Measurements from ENCODE around the gene KIAA1328.
"Not testable (repeated sequence)": the region's sequence is repeated elsewhere in the genome, so short reads cannot be mapped to it uniquely, and the experiment has no call there.

Gene KIAA1328

GRCh38 chr18:36888778-36889177 lies 59.9 kb downstream of the KIAA1328 start:
- DNase-seq, result no peak

DNA sequence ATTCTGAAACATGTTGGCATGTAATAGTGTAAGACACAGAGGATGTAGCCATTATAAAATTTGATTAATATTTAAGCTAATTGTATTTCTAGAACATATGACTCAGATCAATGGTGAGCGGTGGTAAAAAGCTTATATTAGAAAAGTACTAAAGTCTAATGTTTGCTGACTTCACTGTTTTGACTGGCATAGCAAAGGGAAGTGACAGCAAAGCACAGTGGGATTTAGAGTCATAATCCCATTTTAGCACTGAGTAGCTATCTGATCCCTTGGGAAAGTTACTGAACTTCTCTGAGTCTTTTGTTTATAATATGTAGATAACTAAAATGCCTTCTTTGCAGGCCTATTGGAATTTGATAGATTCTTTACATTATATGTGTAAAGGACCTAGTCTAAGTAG lies 60.4 kb downstream of the KIAA1328 start:
- DNase-seq, result no peak

DNA sequence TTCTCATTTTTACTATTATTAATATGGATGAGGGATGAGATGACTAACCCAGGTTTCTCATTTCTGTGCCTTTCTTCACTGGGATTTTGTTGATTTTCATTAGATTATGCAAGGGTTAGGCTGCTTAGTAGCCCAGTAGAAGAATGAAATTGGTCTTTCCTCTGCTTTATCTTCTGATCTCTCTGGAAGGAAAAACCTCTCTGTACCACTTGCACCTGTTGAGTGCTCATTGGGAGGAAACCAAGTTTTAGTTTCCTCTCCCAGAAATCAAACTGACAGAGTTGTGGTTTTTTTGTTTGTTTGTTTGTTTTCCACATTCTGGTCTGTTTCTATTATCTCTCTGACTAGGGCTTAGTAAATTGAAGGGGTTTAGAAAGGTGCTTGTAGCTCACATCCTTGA lies 60.8 kb downstream of the KIAA1328 start:
- DNase-seq, result no peak

- no peak for DNase-seq
These were observed 61.7 kb downstream of the KIAA1328 start for GRCh38 chr18:36890598-36890997.

DNA sequence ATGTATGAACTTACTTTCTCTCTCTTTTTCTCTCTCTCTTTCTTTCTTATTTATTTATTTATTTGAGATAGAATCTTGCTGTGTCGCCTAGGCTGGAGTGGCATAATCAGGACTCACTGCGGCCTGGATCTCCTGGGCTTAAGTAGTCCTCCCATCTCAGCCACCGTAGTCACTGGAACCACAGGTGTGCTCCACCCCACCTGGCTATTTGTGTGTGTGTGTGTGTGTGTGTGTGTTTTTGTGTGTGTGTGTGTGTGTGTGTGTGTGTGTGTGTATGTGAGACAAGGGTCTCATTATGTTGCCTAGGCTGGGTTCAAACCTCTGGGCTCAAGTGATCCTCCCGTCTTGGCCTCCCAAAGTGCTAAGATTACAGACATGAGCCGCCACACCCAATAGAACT lies 64.3 kb downstream of the KIAA1328 start:
- DNase-seq, result no peak

DNA sequence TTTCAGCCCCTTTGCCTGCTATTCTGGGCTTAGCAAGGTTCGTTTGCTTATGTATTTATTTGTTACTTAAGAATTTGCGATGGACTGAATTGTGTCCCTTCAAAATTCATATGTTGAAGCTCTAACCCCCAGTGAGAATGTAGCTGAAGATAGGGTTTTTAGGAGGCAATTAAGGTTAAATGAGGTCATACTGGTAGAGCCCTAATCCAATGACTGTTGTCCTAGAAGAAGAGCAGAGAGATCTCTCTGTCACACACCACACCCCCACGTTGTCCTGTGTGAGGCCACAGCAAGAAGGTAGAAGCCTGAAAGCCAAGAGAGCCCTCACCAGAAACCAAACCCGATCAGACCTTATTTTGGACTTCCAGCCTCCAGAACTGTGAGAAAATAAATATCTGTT lies 66.7 kb downstream of the KIAA1328 start:
- DNase-seq, result no peak

- DNase-seq, result no peak
These were observed 68.3 kb downstream of the KIAA1328 start for GRCh38 chr18:36897253-36897652.

DNA sequence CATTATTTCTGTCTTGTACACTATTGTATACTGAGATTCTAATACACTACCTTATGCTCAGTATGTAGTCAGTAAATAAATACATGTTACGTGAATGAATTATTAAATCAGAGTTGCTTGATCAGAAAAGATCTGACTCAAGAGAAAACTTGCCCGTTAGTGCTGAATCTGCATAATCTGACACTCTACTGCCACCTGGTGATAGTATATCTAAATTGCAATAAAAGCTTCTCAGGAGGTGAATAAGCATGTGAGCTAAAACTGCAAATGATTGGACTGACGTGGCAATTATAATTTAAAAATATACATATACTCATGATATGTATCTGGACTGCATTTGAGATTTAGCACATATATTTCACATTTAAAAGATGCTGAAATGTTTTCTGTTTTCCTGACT lies 70.4 kb downstream of the KIAA1328 start:
- DNase-seq, result no peak

DNA sequence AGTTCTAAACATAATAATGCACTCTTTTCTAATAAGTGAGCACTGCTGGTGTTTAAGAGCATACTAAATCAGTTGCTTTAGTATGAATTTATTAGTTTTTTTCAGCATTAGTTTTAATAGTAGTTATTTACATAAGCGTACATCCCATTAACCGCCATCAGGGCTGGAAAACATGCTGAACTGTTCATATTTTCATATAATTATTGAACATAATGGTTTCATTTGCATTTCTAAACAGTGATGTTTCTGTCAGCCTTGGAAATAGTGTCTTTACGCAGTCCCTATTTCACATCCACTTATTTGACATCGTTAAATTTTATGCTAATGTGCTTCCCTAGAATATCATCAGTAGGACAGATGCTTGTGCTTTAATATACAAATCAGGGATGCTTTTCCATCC lies 71.5 kb downstream of the KIAA1328 start:
- DNase-seq, result no peak

DNA sequence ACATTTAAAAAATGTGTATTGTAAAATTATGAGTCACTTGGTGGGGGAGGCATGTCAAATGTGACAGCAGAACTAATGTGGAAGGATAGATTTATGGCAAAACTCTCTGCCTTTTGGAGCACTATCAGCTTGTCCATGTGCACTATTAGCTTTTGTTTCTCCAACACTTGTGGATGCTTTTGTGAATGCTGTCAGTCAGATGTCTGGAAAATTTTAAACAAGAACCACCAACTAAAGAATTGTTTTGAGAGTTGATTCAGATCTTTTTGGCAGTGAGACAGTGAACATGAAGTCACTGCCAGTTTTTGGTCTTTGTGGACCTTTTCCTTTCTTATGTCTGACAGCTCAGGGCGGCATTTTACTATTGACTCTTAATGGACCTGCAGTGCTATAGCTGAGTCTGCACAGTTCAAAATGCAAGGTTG lies 72.4 kb downstream of the KIAA1328 start:
- DNase-seq, result no peak

DNA sequence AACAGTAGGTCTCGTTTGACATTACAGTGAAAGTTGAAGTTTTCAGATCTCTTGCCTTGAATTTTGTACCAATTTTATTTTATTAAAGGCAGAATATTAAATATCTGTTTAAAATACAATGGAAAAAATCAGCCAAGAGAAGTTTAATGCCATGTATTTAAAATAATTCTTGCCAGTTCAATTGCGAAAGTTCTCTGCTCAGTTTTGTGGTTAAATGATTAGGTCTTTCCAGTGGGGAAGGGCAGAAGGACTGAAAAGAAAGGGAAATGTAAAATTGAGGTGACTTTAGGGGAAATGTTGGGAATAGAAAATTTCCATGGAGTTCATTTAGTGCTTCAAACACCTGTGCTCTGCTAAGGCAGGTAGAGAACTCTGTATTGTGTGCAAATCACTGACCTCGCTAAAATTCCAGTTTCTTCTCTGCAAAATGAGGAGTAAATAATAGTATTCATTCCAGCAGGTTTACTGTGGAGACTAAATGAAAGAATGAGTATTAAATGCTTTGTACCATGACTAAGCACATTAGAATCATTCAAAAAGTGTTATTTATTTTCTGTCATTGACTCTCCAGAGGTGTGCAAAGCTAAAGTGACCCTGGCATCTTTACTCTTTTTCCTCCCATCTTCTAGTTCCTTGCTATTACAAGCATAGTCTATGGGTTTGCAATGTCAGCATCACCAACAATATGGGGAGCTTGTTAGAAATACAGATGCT lies 74.4 kb downstream of the KIAA1328 start:
- DNase-seq, result no peak

DNA sequence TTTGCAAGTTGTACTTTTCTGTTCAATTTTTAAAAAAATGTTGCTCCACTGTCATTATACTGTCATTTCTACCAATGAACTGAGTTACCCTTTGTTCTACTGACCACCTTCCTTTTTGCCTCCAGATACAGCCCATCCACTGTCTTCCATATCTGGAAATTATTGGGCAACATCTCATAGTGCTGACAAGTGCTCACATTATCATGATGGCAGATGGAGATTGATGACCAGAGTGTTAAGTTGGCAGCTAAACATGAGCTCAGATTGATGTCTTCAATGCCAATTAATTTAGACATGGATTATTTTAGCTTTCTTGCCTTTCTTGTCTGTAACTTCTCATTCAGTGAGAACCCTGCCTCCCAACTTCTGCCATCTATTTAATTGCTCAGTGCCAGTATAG lies 76.6 kb downstream of the KIAA1328 start:
- DNase-seq, result no peak

DNA sequence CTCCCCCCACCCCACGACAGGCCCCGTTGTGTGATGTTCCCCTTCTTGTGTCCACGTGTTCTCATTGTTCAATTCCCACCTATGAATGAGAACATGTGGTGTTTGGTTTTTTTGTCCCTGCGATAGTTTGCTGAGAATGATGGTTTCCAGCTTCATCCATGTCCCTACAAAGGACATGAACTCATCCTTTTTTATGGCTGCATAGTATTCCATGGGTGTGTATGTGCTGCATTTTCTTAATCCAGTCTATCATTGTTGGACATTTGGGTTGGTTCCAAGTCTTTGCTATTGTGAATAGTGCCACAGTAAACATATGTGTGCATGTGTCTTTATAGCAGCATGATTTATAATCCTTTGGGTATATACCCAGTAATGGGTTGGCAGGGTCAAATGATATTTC lies 80.4 kb downstream of the KIAA1328 start:
- DNase-seq, result not testable (repeated sequence)

DNA sequence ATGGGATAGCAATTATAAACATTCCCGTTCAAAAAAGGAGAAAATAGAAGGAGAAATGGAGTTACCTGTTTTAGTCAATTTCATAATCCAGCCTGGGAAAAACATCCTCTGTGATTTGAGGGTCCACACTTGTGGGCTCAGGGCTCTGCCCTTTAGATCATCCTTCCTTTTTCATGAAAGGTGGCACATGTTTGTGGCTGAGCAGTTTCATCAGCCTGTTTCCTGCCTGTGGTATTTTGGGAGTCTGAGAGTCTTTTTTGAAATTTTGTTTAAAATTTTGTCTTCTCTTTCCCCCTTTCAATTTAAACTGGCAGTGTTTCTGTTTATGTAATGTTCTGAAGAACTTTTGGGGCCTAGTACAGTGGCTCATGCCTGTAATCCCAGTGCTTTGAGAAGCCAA lies 84.0 kb downstream of the KIAA1328 start:
- DNase-seq, result no peak

DNA sequence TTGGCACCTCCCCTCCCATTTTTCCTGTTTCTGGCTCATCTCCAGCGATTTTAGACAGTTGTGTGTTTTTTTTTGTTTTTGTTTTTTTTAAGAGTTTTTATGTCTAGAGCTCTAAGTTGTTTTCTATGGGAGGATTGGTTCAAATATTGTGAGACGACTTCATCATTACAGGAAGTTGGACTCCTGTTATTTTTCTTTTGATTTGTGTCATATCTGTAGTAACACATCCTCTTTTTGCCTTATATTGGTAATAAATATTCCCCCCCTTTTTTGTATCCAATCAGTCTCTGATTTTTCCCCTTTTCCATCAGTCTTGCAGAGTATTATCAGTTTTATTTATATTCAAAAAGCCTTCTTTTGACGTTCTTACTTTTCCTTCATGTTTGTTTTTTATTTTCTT lies 89.0 kb downstream of the KIAA1328 start:
- no peak for DNase-seq

- DNase-seq, result no peak
These were observed 100.7 kb downstream of the KIAA1328 start for GRCh38 chr18:36929601-36930000.

DNA sequence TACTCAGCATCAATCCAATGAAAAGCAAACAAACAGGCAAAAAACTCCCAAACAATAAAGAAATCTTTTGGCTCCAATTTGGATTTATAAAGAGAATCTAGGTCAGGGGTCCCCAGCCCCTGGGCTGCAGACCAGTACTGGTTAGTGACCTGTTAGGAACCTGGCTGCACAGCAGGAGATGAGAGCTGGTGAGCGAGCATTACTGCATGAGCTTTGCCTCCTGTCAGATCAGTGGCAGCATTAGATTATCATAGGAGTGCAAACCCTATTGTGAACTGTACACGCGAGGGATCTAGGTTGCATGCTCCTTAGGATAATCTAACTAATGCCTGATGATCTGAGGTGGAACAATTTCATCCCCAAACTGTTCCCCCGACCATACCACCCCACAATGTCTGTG lies 102.2 kb downstream of the KIAA1328 start:
- DNase-seq, result no peak

DNA sequence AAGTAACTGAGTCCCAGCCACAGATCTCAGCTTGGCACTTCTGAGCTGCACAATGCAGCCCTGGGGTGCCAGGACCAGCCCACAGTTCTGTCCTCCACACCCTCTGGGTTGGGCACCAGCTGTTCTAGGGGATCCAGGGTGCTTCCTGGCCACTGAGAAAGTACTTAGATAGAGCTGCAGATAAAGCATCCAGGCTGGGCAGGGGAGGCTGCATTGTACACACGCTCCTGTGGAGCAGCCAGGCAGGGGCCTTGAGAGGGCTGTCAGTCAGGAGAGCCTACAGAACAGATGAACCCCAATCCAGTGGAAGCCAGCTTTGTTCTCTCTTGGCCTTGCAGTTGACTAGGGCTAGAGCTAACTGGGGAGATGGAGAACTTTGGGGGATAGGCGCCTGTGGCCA lies 104.6 kb downstream of the KIAA1328 start:
- DNase-seq, result no peak

GRCh38 chr18:36934884-36935283 lies 106.0 kb downstream of the KIAA1328 start:
- no peak for DNase-seq

GRCh38 chr18:36942264-36942663 lies 113.3 kb downstream of the KIAA1328 start:
- DNase-seq, result no peak

DNA sequence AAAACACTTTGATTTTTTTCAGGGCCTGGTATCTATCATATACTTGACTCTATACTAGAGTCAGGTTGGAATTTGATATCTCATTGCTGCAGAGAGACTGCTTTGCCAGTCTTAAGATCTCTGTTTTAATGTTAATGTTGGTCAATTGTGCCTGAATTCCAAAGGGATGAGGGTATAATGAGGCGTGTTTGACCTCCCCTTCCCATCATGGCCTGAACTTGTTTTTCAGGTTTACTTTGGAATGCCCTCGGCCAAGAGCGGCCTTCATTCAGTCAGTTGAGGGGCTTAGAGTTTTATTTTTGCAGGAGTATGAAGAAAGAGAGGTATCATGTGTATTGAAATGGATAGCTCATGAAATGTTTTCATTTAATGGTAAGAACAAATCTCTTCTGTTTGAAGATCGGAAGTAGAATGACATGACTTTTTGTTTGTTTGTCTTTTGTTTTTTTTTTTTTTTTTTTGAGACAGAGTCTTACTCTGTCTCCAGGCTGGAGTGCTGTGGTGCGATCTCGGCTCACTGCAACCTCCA lies 119.0 kb downstream of the KIAA1328 start:
- DNase-seq, result no peak

DNA sequence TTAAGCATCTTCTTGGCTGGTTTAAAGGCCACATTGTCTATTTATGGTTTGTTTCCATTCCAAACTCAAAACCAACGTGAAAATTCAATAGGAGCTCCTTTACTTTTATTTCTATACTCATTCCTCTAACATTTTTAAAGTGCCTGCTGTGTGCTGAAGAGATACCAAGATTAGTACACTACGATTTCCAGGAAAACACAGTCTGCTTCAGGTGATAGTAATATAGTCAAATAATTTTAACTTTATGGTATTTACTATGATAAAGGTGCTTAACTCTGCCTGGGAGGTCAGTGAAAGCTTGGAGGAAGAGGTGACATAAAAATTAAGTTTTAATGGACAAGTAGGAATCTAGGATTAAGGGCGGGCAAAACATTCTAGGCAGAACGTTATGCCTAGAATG lies 121.4 kb downstream of the KIAA1328 start:
- no peak for DNase-seq

- DNase-seq, result no peak
These were observed 122.0 kb downstream of the KIAA1328 start for GRCh38 chr18:36950960-36951359.

DNA sequence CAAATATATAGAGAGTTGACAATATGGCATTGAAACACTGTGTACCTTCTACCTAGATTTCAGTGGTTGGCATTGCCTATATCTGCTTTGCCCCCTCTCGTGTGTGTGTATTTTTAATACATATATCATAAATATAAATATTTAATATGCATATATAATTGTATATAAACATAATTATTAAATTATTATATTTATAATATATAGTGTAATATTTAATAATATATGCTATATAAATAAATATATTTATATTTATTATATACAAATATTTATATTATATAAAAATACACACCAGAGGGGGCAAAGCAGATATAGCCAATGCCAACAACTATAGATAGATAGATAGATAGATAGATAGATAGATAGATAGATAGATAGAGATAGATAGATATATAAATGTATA lies 124.1 kb downstream of the KIAA1328 start:
- no peak for DNase-seq

- no peak for DNase-seq
These were observed 131.1 kb downstream of the KIAA1328 start for GRCh38 chr18:36960038-36960437.
